Stimulated activated CD4-positive, alpha-beta T cell treated with anti-CD3 and anti-CD28 coated beads, Interleukin-4, amount 100 ng/mL, for 48 hours (primary cell): Measurements from ENCODE around the gene EAPP.
A peak's percentile ranks its signal among the peaks of the same experiment; 100 is the strongest.
"Not testable (repeated sequence)": the region's sequence is repeated elsewhere in the genome, so short reads cannot be mapped to it uniquely, and the experiment has no call there.

ENCODE experiments used
- DNase-seq, 2 donors: peaks; one replicate each; pipeline ENCODE4 v3.0.0-alpha.2; 2020; ENCODE audit warnings: low read depth in 2 of 2

EAPP gene, protein sequence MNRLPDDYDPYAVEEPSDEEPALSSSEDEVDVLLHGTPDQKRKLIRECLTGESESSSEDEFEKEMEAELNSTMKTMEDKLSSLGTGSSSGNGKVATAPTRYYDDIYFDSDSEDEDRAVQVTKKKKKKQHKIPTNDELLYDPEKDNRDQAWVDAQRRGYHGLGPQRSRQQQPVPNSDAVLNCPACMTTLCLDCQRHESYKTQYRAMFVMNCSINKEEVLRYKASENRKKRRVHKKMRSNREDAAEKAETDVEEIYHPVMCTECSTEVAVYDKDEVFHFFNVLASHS

DNA sequence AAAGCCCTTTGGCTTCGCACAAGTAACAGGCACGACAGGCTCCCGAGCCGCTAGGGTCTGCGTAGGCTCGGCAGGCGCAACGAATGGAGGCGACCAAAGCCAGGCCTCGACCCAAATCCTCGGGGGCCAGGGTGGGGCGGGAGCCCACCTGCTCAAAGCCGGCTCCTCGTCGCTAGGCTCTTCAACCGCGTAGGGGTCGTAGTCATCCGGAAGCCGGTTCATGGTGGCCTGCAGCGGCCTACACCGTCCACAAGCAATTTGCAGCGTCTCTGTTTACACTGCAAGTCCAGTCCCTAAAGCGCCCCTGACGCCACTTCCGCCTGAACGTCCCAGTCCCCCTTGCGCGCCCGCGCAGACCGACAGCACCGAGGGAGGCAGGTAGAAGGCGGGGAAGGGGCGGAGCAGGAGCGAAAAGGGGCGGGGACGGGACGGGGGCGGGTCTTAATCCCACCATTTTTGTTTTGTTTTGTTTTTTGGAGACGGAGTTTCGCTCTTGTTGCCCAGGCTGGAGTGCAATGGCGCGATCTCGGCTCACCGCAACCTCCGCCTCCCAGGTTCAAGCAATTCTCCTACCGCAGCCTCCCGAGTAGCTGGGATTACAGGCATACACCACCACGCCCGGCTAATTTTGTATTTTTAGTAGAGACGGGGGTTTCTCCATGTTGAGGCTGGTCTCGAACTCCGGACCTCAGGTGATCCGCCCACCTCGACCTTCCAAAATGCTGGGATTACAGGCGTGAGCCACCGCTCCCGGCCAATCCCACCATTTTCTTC, at the start of gene EAPP:
Gene EAPP, minus strand, starts transcription at position 295 of the 774 bp plus-strand sequence. Its CDS starts 73 bp downstream, at position 222.
- DNase-seq, result peak; percentile 92 to 93

DNA sequence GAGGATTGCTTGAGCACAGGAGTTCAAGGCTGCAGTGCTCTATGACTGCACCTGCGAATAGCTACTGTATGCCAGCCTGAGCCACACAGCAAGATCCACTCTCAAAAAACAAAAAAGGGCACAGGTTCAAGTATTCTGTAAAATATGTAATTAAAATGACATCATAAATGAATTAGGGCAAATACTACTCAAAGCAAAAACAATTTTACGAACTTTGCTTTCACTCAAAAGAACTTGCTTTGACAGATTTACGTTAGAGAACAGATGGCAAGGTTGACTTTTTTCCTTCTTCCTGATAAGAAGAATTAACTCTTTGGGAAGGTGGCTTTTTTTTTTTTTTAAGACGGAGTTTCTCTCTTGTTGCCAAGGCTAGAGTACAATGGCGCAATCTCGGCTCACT, 44.0 kb upstream of the EAPP start:
- no peak for DNase-seq

DNA sequence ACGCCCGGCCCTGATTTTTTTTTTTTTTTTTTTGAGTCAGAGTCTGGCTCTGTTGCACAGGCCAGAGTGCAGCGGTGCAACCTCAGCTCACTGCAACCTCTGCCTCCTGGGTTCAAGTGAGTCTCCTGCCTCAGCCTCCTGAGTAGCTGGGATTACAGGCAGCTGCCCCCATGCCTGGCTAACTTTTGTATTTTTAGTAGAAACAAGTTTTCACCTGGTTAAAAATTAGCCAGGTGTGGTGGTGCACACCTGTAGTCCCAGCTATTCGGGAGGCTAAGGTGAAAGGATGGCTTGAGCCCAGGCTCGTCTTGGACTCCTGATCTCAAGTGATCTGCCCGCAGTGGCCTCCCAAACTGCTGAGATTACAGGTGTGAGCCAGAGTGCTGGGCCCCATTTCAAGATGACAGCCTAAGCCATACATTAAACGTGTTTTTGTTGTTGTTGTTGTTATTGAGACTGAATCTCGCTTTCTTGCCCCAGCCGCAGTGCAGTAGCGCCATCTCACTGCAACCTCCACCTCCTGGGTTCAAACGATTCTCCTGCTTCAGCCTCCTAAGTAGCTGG, 42.7 kb upstream of the EAPP start:
- no peak for DNase-seq

GRCh38 chr14:34580381-34580780, 40.9 kb upstream of the EAPP start:
- no peak for DNase-seq

DNA sequence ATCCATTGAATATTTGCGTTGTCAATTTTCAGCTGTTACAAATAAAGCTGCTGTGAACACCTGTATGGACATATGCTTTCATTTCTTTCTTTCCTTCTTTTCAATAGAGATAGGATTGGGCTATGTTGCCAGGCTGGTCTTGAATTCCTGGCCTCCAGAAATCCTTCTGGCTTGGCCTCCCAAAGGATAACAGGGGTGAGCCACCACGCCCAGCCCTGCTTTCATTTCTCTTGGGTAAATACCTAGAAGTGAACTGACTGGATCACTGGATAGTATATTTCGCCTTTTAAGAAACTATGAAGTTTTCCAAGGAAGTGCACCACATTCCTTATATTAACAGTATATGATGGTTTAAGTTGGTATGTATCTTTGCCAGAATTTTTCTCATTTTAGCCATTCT, 32.3 kb upstream of the EAPP start:
- DNase-seq, result no peak

GRCh38 chr14:34569750-34570149, 30.2 kb upstream of the EAPP start:
- DNase-seq, result no peak

DNA sequence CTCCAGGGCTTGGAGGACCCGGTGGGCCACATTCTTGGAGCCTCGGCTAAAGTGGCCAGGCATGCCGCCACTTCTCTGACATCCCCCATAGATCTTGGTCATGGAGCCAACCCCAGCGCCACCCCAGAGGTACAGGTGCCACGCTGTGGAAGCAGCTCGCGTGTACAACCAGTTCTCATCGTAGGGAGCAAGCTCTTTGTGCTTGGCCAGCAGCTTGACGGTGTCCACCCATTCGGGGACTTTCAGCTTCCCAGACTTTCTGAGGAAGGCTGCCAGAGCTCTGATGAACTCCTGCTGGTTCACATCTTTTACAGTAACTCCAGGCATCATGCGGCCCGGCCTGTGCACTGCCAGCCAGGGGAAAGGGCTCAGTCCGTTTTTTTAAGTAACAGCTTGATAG, 29.3 kb upstream of the EAPP start:
- no peak for DNase-seq

DNA sequence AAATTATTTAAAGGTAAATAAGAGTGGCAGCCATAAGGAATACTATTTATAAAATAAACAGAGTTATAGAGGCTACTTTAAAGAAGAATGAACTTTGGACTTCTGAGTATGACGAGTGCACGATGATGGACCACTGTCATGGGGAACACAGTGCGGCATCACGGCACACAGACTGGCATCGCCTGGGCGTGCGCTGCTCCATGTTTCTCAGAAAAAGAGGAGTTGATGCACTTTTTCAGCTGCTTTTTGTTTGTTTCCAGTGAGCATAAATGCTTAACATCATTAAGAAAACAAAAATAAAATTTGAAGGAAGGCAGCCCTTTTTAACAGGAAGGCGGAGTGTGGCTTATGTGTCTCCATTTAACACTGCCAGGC, 23.3 kb upstream of the EAPP start:
- DNase-seq, result no peak

GRCh38 chr14:34562037-34562775, 22.7 kb upstream of the EAPP start:
- DNase-seq, result not testable (repeated sequence)

DNA sequence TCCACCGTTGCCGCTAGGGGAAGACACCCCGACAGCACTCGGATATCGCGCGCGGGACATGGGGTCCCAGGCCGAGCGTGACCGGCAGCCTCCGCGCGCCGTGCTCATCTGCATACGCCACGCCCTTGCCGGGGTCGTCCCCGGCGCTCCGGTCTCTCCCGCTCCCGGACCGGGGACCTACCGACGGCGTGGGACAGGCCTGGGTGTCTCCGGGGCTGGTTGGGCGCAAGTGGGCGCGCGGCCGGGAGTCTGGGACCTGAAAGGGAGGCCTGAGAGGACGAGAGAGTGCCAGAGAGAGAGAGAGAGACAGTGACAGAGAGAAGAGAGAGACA, 17.0 kb upstream of the EAPP start:
- not testable (repeated sequence) for DNase-seq

DNA sequence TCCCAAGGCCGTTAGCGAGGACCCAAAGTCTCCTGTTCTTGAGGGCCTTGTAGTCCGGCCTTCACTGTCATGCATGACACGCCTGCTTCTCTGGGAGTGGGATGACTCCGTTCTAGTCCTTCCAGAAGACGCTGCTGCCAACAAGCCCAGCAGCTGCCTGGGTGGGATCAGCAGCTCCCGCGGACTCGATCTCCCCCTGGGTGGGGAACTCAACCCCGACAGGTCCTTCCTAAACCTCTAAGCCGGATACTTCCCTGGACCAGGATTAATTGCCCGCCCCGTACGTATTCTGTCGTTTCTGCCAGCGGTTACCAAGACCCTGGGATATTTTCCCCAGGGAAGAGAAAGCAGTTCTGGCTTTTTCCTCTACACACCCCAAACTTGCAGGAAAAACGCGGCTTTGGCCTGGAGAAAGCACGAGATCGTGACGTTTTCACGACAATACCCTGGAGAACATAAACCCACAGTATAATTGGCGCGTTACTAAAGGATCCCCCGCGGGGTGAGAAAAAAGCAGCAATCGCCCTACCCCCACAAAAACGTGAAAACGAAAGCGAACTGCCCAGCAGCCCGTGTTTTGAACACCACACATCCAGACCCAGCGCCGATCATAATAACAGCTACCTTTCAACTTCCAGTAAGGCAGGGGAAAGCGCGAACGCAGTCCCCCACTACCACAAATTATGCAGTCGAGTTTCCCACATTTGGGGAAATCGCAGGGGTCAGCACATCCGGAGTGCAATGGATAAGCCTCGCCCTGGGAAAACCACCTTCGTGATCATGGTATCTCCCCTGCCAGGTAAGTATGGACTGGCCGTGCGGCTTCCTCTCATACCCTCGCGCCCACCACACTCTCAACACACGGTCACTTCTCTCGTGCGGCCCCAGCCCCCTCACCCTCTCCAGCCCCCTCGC, 16.3 kb upstream of the EAPP start:
- DNase-seq, result not testable (repeated sequence)

DNA sequence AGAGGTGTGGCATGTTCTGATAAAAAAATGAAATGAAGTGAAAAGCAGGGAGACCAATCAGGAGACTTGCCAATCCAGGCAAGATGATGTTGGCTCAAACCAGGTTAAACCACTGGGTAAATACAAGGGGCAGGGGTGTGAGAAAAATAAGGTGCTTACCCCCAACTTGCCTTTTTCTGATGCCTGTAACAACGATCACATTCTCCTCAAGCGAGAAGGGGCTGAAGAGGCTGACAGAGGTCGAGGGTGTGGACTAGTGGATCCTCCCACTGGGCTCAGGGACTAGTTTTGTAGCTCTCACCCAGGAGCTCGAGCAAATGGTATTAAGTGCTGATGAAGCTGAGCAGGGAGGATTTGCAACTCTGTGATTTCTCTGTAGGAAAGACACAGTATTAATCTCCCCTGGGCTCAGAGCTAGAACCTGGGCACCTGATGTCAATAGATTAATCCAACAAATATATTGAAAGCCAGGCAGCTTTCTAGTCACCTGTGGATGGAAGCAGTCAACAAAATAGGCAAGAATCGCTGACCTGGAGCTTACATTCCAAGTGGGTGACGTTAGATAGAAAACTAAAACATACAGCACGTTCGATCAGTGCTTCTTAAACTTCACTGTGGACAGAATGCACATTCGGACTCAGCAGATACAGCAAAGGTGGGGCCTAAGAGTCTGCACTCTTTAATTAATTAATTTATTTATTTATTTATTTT, 15.2 kb upstream of the EAPP start:
- no peak for DNase-seq

DNA sequence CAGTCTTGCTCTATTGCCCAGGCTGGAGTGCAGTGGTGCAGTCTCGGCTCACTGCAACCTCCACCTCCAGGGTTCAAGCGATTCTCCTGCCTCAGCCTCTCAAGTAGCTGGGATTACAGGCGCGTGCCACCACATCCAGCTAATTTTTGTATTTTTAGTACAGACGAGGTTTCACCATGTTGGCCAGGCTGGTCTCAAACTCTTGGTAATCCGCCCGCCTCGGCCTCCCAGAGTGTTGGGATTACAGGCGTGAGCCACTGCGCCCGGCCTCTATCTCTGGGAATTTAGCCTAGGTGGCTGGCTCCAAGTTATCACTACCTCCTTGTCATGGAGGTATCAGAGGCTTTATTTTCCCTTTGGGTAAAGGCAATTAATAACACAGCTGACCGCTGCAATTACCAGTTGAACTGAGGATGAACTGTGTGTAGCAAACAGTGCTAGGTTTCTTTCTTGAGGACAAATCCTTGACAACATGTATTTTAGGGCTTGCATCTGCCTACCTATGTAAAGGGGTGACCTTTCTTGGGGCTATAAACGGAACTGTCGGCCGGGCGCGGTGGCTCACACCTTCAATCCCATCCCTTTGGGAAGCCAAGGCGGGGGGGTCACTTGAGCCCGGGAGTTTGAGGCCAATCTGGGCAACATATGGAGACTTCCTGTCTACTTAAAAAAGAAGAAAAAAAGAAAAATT, 9.9 kb upstream of the EAPP start:
- DNase-seq, result not testable (repeated sequence)

- DNase-seq, result no peak
Measured at GRCh38 chr14:34548472-34548981, 9.0 kb upstream of the EAPP start.

DNA sequence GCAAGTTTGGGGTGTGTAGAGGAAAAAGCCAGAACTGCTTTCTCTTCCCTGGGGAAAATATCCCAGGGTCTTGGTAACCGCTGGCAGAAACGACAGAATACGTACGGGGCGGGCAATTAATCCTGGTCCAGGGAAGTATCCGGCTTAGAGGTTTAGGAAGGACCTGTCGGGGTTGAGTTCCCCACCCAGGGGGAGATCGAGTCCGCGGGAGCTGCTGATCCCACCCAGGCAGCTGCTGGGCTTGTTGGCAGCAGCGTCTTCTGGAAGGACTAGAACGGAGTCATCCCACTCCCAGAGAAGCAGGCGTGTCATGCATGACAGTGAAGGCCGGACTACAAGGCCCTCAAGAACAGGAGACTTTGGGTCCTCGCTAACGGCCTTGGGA, 7.6 kb upstream of the EAPP start:
- DNase-seq, result not testable (repeated sequence)

GRCh38 chr14:34546272-34547135, 7.0 kb upstream of the EAPP start:
- DNase-seq, result not testable (repeated sequence)

DNA sequence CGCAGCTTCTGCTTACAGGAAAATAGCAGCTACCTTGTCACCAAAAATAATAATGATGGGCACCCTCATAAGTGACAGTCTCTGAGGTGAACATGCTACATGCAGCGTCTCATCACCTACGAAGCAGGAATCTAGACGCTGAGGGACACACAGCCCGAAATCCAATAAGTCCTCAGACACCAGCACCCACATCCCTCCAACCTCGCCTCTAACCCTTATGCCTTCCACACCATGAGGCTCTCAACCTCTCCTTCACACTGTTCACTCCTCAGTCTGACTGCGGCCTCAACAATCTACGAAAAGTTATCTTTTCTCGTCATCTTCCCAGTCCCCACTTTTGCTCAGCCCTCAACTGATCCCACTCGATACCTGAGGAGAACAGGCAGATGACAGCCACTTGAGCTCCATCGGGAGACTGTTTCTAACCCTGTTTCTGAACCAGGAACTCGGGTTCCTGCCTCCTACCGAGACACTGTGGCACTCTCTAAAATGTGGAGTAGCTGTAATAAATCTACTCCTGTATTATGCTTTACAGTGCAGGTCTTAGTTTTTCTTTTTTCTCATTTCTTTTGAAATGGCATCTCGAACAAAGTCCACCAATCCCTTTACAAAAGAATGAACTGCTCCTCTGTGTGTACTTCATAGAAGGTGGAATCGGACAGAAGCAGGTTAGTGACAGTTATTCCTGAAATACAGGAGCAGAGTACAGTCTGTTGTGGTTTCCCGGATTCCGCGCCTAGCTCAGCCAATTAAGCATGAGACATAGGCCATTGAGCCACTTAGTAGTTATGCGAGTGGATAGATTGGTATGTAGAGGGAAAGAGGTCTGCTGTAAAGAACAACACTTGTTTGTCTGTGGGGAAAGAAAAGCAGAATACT, 919 bp upstream of the EAPP start:
- DNase-seq, result not testable (repeated sequence)

DNA sequence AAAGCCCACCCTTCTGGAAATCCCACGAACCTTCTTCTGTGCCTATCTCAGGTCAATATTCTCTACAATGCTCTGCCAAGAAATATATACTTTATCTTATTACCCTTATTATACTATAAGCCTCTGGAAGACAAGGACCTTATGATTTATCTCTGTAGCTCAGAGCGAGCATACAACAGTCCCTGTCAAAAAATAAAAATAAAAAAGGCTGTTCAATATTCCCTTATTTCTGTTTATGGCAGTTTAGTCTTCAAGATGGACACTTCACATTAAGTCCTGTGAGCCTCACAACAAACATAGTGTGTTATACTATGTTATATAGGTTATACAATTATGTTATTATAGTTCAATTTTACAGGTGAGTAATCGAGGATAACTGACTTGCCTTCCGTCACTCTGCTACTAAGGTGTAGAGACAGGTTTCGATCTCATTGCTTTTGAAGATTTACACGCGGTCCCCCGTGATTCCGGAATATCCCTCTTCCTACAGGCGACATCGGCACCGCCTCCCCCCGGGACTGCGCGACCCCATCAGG, 562 bp downstream of the EAPP start:
- no peak for DNase-seq
